Upper lobe of right lung (tissue), 1 donor: ENCODE results near the gene MERTK. TPM values are rescaled to one million over a fixed set of nuclear protein-coding genes. Genes with fewer than 3 reads are reported as not detected.

Experiments
- ATAC-seq: fragments of 200-7000 bp; cut with Tn5 transposase; one replicate; pipeline ENCODE4 v1.9.1; 2020; ENCODE audit warnings: mild to moderate bottlenecking, moderate library complexity
- DNase-seq: peaks from one replicate; pipeline ENCODE4 v3.0.0-alpha.2; 2020
- H3K27ac ChIP-seq: fragments of 200-600 bp; one replicate; pipeline ENCODE4 v1.8.0; 2022
- H3K27me3 ChIP-seq: fragments of 200-600 bp; one replicate; pipeline ENCODE4 v1.8.0; 2022; ENCODE audit warnings: mild to moderate bottlenecking
- H3K36me3 ChIP-seq: fragments of 200-600 bp; one replicate; pipeline ENCODE4 v1.8.0; 2022
- H3K4me1 ChIP-seq: fragments of 200-600 bp; one replicate; pipeline ENCODE4 v1.8.0; 2022
- H3K4me3 ChIP-seq: fragments of 200-600 bp; one replicate; pipeline ENCODE4 v1.8.0; 2022; ENCODE audit warnings: mild to moderate bottlenecking
- H3K9me3 ChIP-seq: fragments of 200-600 bp; one replicate; pipeline ENCODE4 v1.8.0; 2022
- intact Hi-C: fragments of 100-400 bp; cut with DNase I; formaldehyde crosslinking; loops from one replicate; pipeline ENCODE4 v1.11.0; 2022
- total RNA-seq: library from RNA; stranded (reverse); fragmentation: NEBNext Ultra II Directional; extraction: Animal tissue kit (Norgen Biotek cat#: 25700); gene quantifications from one replicate; pipeline ENCODE4 v1.2.1, GENCODE V29; 2021
- TF ChIP-seq, protein P1 (sequence below): fragments of 200-600 bp; IDR thresholded peaks from one replicate; pipeline ENCODE4 v1.8.0; 2022; ENCODE audit warnings: antibody characterized with exemption
- donor health status: DM: no; HTN: yes; CAD: no; lungs with severe emphysema.

The MERTK gene
- total RNA-seq, 1 donor from 2014 or later: 17.3 TPM

DNA sequence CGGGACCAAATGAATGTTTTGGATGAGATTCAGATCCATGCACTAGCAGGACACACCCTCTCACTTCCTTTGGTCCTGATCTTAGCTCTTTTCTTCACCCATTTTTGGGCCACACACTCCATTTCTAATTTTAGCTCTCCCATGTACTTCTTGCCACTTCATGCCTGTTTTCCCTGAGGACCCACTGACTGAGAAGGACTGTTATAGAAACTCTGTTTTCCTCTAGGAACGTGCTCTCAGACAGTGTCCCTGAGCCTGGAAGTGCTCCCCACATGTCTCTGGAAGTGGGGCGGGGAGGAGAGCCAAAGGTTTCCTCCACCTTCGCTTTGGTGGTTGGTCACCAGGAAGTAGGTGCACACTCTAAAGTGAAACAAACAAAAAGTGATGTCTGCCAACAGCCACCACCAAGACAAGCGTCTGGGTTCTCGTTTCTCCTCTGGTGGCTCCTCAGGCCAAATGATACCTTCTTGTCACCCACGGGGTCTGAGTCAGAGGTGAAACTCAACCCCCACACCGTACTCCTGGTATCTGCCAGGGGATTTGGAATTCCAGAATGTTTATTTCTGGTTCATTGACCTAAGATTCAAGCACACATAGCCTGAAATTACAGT is 74.7 kb downstream of the MERTK start:
- Histone ChIP-seq H3K27me3 (no peaks in the 10 kb centered on the region), H3K9me3 (peaks cover 7% of the 10 kb centered on the region), H3K4me1 (no peaks in the 10 kb centered on the region), H3K27ac (peak overlapping the region; percentile 42), H3K36me3 (no peaks in the 10 kb centered on the region), H3K4me3 (no peak overlapping the region)
- TF ChIP-seq, protein P1, sequence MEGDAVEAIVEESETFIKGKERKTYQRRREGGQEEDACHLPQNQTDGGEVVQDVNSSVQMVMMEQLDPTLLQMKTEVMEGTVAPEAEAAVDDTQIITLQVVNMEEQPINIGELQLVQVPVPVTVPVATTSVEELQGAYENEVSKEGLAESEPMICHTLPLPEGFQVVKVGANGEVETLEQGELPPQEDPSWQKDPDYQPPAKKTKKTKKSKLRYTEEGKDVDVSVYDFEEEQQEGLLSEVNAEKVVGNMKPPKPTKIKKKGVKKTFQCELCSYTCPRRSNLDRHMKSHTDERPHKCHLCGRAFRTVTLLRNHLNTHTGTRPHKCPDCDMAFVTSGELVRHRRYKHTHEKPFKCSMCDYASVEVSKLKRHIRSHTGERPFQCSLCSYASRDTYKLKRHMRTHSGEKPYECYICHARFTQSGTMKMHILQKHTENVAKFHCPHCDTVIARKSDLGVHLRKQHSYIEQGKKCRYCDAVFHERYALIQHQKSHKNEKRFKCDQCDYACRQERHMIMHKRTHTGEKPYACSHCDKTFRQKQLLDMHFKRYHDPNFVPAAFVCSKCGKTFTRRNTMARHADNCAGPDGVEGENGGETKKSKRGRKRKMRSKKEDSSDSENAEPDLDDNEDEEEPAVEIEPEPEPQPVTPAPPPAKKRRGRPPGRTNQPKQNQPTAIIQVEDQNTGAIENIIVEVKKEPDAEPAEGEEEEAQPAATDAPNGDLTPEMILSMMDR: no peak
- peak; percentile 63 for ATAC-seq
- no peak for DNase-seq
- intact Hi-C loops: no loop called here

DNA sequence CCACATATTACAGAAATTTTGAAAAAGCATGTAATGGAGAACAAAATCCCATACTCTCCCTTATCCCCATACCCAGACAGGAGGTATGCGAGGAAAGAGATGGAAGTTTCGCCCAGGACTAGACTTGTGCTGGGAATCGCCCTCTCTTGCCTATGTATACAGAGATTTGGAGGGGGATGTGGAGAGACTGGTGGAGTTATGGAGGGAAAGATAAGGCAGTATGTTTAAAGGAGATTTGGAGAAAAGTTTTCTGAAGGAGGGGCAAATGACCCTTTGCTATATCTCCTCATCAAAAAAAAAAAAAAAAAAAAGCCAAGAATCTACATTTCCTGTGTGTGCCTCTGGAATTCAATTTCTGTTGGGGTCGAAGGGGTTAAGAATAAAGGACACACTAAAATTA is 75.3 kb downstream of the MERTK start:
- Histone ChIP-seq H3K9me3 (peaks cover 7% of the 10 kb centered on the region), H3K4me3 (no peak overlapping the region), H3K27me3 (no peaks in the 10 kb centered on the region), H3K4me1 (no peaks in the 10 kb centered on the region), H3K36me3 (no peaks in the 10 kb centered on the region), H3K27ac (no peak overlapping the region)
- no peak for DNase-seq
- no peak for ATAC-seq
- TF ChIP-seq, protein P1: no peak
- intact Hi-C loops: no loop called here

DNA sequence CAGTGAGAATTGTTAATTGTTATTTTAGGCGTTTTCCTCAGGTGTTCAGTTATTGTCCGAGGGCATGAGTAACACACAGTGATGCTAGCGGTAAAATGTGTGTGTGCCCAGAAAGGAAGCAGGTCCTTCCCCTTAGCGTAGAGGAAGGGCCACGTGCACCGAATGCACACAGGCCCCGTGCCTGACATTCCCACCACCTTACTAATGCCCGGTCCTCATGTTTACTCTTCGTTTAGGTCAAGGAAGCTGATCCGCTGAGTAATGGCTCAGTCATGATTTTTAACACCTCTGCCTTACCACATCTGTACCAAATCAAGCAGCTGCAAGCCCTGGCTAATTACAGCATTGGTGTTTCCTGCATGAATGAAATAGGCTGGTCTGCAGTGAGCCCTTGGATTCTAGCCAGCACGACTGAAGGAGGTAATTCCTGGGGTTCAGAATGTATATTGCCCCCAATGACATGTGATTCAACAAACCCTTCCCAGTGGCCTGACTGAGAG is 76.7 kb downstream of the MERTK start:
- peaks cover 7% of the 10 kb centered on the region for H3K9me3 ChIP-seq
- intact Hi-C loops: no loop called here
- H3K4me3 ChIP-seq: no peak overlapping the region
- TF ChIP-seq, protein P1: no peak
- no peaks in the 10 kb centered on the region for H3K4me1 ChIP-seq
- ATAC-seq (peak; percentile 21), DNase-seq (no peak)
- no peaks in the 10 kb centered on the region for H3K27me3 ChIP-seq
- no peak overlapping the region for H3K27ac ChIP-seq
- H3K36me3 ChIP-seq: no peaks in the 10 kb centered on the region

DNA sequence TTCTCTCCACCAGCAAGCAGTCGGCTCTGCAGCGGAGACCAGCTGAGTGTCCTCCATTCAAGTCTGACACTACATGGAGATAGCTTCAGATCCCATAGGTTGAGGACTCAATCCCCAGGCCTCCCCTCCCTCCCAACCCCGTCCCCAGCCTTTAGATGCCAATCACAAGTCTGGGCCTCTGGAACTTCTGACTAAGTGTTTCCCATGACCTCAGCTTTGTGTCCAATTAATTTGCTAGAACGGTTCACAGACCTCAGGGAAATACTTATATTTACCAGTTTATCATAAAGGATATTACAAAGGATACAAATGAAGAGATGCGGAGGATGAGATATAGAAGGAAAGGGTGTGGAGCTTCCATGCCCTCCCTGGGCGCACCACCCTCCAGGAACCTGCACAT is 77.4 kb downstream of the MERTK start:
- DNase-seq: no peak

DNA sequence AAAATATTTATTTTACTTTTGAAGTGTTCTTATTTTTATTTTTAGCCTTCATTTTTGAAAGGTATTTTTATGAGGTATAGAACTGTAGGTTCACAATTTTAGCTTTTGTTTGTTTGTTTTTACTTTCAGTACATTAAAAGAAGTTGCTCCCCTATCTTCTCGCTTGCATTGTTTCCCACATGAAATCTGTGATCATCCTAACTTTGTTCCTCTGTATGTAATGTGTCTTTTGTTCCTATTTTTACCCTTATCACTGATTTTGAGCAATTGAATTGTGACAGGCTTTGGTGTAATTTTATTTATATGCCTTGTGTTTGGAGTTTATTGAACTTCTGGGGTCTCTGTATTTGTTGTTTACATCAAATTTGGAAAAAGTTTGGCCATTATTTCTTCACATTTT is 78.8 kb downstream of the MERTK start:
- Histone ChIP-seq H3K4me1 (no peaks in the 10 kb centered on the region), H3K27me3 (no peaks in the 10 kb centered on the region), H3K4me3 (no peak overlapping the region), H3K27ac (no peak overlapping the region), H3K9me3 (peaks cover 7% of the 10 kb centered on the region), H3K36me3 (no peaks in the 10 kb centered on the region)
- ATAC-seq (no peak), DNase-seq (no peak)
- intact Hi-C loops: no loop called here
- TF ChIP-seq, protein P1: no peak

More for the DNA sequence above, 77.4 kb downstream of the MERTK start:
- Histone ChIP-seq H3K27ac (no peak overlapping the region), H3K36me3 (no peaks in the 10 kb centered on the region), H3K9me3 (peaks cover 7% of the 10 kb centered on the region), H3K4me1 (no peaks in the 10 kb centered on the region), H3K4me3 (no peak overlapping the region), H3K27me3 (no peaks in the 10 kb centered on the region)
- TF ChIP-seq, protein P1: no peak
- intact Hi-C loops: no loop called here
- ATAC-seq: no peak
